Muscle layer of duodenum (tissue), 2 donors: ENCODE data around the gene SMAD4.
"Not testable (repeated sequence)": the region's sequence is repeated elsewhere in the genome, so short reads cannot be mapped to it uniquely, and the experiment has no call there.

ENCODE experiments used
- H3K27ac ChIP-seq: one replicate; pipeline ENCODE4 v1.7.0; 2013; ENCODE audit warnings: mild to moderate bottlenecking, low read length
- H3K27me3 ChIP-seq: one replicate; pipeline ENCODE4 v1.7.0; 2013; ENCODE audit warnings: low read depth, mild to moderate bottlenecking, control low read depth, low read length
- H3K36me3 ChIP-seq, 2 donors: one replicate each; pipeline ENCODE4 v1.7.0; 2013; ENCODE audit warnings: low read length in 2 of 2, control low read depth in 1 of 2, mild to moderate bottlenecking in 1 of 2; ENCODE audit not compliant: insufficient read depth in 2 of 2, control insufficient read depth in 1 of 2
- H3K4me1 ChIP-seq, 2 donors: one replicate each; pipeline ENCODE4 v1.7.0; 2013; ENCODE audit warnings: low read length in 2 of 2, mild to moderate bottlenecking in 2 of 2, control low read depth in 1 of 2, moderate library complexity in 1 of 2; ENCODE audit not compliant: insufficient read depth in 2 of 2, control insufficient read depth in 1 of 2
- H3K4me3 ChIP-seq, 2 donors: one replicate each; pipeline ENCODE4 v1.7.0; 2013; ENCODE audit warnings: low read length in 2 of 2, low read depth in 1 of 2, mild to moderate bottlenecking in 1 of 2
- H3K9me3 ChIP-seq, 2 donors: one replicate each; pipeline ENCODE4 v1.7.0; 2013; ENCODE audit warnings: low read length in 2 of 2, control low read depth in 1 of 2, mild to moderate bottlenecking in 1 of 2; ENCODE audit not compliant: control insufficient read depth in 1 of 2
- donor health status: healthy.

SMAD4 gene

DNA sequence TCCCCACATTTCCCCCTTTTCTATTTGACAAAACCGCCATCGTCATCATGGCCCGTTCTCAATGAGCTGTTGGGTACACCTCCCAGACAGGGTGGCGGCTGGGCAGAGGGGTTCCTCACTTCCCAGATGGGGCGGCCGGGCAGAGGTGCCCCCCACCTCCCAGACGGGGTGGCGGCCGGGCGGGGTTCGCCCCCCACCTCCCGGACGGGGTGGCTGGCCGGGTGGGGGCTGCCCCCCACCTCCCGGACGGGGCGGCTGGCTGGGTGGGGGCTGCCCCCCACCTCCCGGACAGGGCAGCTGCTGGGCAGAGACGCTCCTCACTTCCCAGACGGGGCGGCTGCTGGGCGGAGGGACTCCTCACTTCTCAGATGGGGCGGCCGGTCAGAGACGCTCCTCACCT, 87.0 kb downstream of the SMAD4 start:
- not testable (repeated sequence) for H3K4me3 ChIP-seq, H3K27me3 ChIP-seq, H3K9me3 ChIP-seq, H3K27ac ChIP-seq, H3K36me3 ChIP-seq, H3K4me1 ChIP-seq

DNA sequence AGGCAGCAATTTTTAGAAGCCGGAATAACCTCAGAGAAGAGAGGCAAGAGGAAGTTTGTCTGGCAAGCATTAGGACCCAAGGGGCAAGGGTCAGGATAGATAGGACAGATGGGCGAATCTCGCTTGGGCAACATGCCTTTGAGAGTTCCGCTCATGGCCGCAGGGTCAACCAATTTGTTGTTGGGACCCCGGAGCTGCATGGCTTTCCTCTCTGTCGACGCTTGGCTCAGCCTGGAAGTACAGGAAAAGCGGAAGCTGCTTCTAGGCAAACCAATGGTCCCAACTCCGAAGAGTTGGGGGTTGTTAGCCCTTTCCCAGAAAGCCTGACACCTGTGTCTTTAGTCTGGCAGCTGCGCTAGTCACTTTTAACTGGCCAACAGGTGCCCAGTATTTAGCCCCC, 89.5 kb downstream of the SMAD4 start:
- not testable (repeated sequence) for H3K27ac ChIP-seq, H3K36me3 ChIP-seq, H3K27me3 ChIP-seq, H3K9me3 ChIP-seq, H3K4me3 ChIP-seq, H3K4me1 ChIP-seq

DNA sequence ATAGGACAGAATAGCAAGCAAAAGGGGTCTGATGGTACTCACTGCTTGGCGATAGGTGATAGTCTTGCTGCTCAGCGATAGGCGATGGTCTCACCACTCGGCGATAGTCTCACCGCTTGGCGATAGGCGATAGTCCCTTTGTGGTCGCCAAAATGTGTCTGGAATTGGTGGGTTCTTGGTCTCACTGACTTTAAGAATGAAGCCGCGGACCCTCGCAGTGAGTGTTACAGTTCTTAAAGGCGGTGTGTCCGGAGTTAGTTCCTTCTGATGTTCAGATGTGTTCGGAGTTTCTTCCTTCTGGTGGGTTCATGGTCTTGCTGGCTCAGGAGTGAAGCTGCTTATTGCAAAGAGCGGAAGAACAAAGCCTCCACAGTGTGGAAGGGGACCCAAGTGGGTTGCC, 90.0 kb downstream of the SMAD4 start:
- H3K4me3 ChIP-seq, H3K27ac ChIP-seq, H3K36me3 ChIP-seq, H3K27me3 ChIP-seq, H3K4me1 ChIP-seq, H3K9me3 ChIP-seq: not testable (repeated sequence)

DNA sequence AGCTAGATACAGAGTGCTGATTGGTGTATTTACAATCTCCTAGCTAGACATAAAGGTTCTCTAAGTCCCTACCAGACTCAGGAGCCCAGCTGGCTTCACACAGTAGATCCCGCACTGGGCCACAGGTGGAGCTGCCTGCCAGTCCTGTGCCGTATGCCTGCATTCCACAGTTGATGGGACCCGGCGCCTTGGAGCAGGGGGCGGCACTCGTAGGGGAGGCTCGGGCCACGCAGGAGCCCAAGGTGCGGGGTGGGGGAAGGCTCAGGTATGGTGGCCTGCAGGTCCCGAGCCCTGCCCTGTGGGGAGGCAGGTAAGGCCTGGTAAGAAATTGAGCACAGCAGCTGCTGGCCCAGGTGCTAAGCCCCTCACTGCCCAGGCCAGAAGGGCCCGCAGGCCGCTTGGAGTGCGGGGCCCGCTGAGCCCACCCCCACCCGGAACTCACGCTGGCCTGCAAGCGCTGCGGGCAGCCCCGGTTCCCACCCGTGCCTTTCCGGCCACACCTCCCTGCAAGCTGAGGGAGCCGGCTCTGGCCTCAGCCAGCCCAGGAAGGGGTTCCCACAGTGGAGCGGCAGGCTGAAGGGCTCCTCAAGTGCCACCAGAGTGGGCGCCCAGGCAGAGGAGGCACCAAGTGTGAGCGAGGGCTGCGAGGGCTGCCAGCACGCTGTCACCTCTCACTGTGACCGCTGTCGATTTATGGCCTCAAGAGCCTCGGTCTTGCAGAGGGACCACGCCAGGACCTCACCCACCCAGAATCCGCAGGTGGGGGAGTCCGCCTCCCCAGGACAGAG, 91.0 kb downstream of the SMAD4 start:
- no peaks in the 10 kb centered on the region for H3K9me3 ChIP-seq
- H3K27me3 ChIP-seq = no peaks in the 10 kb centered on the region
- no peak overlapping the region for H3K4me3 ChIP-seq
- no peak overlapping the region for H3K27ac ChIP-seq
- no peaks in the 10 kb centered on the region for H3K4me1 ChIP-seq
- H3K36me3 ChIP-seq = no peaks in the 10 kb centered on the region

DNA sequence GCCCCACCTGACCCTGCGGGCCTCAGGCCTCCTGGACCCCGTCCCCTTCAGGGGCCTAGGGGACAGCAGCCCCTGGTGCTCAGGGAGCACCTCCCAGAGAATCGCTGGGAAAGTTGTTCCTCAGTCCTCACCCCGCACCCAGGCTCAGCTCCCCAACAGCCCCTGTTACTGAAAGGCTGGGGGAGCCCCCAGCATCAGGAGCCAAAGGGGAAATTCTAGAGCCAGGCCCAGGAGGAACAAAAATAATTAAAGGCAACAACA, 91.5 kb downstream of the SMAD4 start:
- no peak overlapping the region for H3K4me3 ChIP-seq
- H3K4me1 ChIP-seq = no peaks in the 10 kb centered on the region
- no peaks in the 10 kb centered on the region for H3K27me3 ChIP-seq
- no peak overlapping the region for H3K27ac ChIP-seq
- no peaks in the 10 kb centered on the region for H3K36me3 ChIP-seq
- H3K9me3 ChIP-seq = no peaks in the 10 kb centered on the region

DNA sequence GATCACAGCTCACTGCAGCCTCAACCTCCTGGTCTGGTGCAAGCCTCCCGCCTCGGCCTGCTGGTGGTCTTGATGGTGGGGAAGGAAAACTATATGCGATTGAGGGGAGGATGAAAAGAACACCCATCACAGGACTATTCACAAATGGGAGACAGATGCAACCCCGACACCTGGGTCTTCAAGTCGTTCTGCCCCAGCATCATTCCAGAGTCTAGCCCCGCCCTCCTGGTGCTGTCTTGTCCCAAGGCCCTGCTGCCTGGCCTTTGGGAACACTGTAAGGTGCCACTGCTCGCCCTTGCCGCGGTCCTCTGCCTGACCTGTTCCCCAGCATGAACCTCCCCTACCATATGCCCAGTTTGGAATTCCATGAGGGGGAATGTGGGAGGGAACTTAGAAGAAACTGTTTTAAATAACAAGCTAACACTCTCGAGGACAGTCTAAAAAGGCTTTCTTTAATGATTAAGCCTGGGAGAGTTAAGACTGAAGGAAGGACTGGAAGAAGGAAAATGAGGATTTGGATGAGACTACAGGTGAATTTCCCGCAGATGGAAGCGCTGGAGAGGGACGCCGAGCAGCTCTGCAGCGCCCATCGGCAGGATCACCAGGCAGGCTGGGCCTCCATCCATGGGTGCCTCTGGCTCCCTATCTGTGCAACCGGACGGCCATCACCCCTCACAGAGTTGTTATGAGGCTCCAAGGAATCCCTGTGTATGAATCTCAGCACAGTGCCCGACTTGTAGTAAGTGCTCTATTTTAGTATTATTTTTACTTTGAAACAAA, 92.4 kb downstream of the SMAD4 start:
- Histone ChIP-seq H3K9me3 (no peaks in the 10 kb centered on the region), H3K4me1 (no peaks in the 10 kb centered on the region), H3K36me3 (no peaks in the 10 kb centered on the region), H3K4me3 (no peak overlapping the region), H3K27ac (no peak overlapping the region), H3K27me3 (no peaks in the 10 kb centered on the region)

DNA sequence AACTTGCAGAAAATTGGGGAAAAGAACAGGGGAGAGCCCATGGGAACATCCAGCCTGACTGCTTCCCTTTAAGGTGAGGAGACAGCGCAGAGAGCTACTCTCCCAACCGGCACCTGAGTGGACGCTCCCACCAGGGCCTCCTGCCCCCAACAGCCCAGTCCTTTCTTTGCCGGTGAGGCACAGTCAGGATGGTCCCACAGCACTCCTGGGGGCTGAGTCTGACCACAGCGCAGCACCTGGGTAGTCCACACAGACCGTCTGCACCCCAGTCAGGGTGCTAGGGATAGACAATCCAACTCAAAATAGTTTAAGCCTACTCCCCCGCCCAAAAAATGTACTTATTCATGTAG, 93.0 kb downstream of the SMAD4 start:
- Histone ChIP-seq H3K9me3 (no peaks in the 10 kb centered on the region), H3K27ac (no peak overlapping the region), H3K4me3 (no peak overlapping the region), H3K36me3 (no peaks in the 10 kb centered on the region), H3K27me3 (no peaks in the 10 kb centered on the region), H3K4me1 (no peaks in the 10 kb centered on the region)

DNA sequence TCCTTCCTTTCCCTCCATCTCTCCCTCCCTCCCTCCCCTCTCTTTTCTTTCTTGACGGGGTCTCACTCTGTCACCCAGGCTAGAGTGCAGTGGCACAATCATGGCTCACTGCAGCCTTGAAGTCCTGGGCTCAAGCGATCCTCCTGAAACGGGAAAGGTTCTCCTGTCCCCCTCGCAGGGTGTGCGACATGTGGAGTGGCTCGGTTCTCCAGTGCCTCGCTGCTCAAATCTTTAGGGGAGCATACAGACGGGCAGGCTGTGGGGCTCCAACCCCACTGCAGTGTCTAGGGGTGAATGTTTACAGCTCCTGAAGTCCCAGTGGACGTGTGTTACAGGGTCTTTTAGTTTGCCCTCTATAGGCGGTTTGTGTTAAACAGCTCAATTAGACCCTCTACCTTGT, 93.5 kb downstream of the SMAD4 start:
- Histone ChIP-seq H3K27me3 (no peaks in the 10 kb centered on the region), H3K36me3 (no peaks in the 10 kb centered on the region), H3K9me3 (no peaks in the 10 kb centered on the region)

DNA sequence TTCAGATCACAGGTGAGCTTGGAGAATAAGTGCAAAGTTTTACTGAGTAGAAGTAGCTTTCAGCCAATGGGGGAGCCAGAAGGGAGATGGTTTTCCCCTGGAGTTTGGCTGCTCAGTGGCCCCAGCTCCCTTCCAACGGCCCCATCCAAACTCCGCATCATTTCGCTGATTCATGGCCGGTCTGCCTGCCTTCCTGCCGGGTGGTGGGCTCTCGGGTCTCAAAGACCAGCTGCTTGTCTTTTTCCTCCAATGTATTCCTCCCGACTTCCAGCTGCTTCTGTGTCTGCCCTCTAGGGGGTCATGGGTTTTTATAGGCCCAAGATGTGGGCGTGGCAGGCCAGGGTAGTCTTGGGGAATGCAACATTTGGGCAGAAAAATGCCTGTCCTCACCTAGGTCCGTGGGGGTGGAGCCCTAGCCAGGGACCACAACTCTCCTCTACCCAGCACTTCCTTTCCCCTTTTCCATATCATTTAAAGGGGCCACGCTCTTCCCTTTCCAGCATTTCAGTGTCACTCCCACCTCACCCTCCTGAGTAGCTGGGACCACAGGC, 94.0 kb downstream of the SMAD4 start:
- no peaks in the 10 kb centered on the region for H3K27me3 ChIP-seq
- no peak overlapping the region for H3K27ac ChIP-seq
- no peaks in the 10 kb centered on the region for H3K9me3 ChIP-seq
- H3K36me3 ChIP-seq = no peaks in the 10 kb centered on the region
- no peak overlapping the region for H3K4me3 ChIP-seq
- H3K4me1 ChIP-seq = no peaks in the 10 kb centered on the region

More for the DNA sequence above, 93.5 kb downstream of the SMAD4 start:
- Histone ChIP-seq H3K4me1 (no peaks in the 10 kb centered on the region), H3K27ac (no peak overlapping the region), H3K4me3 (no peak overlapping the region)

DNA sequence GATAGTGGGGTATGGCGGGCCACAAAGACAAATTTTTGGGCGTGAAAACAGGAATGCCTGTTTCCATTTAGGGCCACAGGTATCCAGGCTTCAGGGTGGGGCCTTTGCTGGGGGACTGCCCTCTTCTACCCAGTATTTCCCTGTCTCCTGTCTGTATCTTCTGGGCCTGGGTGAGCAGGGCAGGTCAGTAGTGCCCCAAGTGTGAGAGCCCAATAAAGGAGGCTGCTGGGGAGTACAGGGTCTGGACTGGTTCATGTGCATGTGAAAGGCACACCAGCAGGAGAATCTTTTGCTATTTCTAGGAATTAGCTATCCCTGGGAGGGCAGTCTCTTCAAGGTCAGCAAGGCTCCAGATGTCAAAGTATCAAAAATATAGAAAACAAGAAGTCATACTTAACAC, 96.0 kb downstream of the SMAD4 start:
- Histone ChIP-seq H3K4me3 (no peak overlapping the region), H3K36me3 (no peaks in the 10 kb centered on the region), H3K4me1 (no peaks in the 10 kb centered on the region), H3K9me3 (no peaks in the 10 kb centered on the region), H3K27ac (no peak overlapping the region), H3K27me3 (no peaks in the 10 kb centered on the region)

DNA sequence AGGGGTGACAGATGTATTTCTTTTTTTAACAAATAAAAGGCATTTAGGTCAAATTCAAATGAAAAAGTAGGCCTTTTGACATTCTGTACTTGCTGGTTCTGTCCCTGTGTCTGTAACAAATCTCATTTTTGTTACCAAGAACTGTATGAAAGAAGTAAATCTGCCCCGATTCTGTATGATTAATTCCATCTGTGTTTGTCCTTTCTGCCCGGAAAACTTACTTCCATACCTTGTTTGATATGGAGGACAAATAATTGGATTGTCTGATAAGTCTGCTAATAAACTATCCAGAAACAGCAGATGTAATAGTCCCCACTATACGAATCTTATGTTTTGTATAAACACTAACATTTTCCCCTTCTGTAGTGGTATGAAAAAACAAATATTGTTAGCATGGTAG, 97.7 kb downstream of the SMAD4 start:
- H3K27me3 ChIP-seq = no peaks in the 10 kb centered on the region
- no peaks in the 10 kb centered on the region for H3K4me1 ChIP-seq

DNA sequence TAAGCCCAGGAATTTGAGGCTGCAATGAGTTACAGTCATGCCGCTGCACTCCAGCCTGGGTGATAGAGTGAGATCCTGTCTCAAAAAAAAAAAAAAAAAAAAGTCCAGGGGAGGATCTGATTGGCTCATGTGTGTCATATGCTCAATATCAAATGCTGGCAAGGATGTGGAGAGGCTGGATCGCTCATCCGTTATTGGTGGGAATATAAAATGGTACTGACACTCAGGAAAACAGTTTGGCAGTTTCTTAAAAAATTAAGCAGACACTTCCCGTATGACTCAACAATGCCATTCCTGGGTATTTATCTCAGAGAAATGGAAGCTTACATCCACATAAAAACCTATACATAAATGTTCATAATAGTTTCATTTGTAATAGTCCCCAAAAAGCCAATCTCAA, 98.5 kb downstream of the SMAD4 start:
- Histone ChIP-seq H3K4me1 (no peaks in the 10 kb centered on the region), H3K4me3 (no peak overlapping the region), H3K9me3 (no peaks in the 10 kb centered on the region)

More for the DNA sequence above, 97.7 kb downstream of the SMAD4 start:
- H3K36me3 ChIP-seq = no peaks in the 10 kb centered on the region
- H3K27ac ChIP-seq = no peak overlapping the region
- H3K4me3 ChIP-seq = no peak overlapping the region
- H3K9me3 ChIP-seq = no peaks in the 10 kb centered on the region

More for the DNA sequence above, 98.5 kb downstream of the SMAD4 start:
- no peaks in the 10 kb centered on the region for H3K36me3 ChIP-seq
- H3K27ac ChIP-seq = no peak overlapping the region
- H3K27me3 ChIP-seq = no peaks in the 10 kb centered on the region
